A673 (cell line): Measurements from ENCODE around the gene THADA. TPM values are rescaled to one million over a fixed set of nuclear protein-coding genes. Genes with fewer than 3 reads are reported as not detected.

Experiments
- BruUV-seq: library from RNA; stranded (reverse); fragments of 400-500 nt; replicated peaks from 2 replicates; lab custom pipeline; 2021; lab: Mats Ljungman, UMichigan
- CTCF ChIA-PET: fragments of 300-600 bp; sonication (Branson Sonifier 250); formaldehyde crosslinking; loops from one replicate; lab custom pipeline; 2022; ENCODE audit warnings: antibody characterized with exemption; lab: Charles Lee
- POLR2A ChIA-PET: fragments of 300-600 bp; sonication (Branson Sonifier 250); formaldehyde crosslinking; loops from one replicate; lab custom pipeline; 2022; ENCODE audit warnings: antibody characterized with exemption; ENCODE audit not compliant: low non-redundant PET; lab: Charles Lee
- DNase-seq: peaks from one replicate; pipeline ENCODE4 v3.0.0-alpha.2; 2015; ENCODE audit warnings: low spot score
- H3K27ac ChIP-seq: fragments of 200-600 bp; sonication (generic); 2 replicates; pipeline ENCODE4 v1.5.1; 2016; ENCODE audit warnings: mixed run types, low read depth, mild to moderate bottlenecking, mixed read lengths, antibody characterized with exemption, low read length; ENCODE audit not compliant: poor library complexity, severe bottlenecking
- H3K27me3 ChIP-seq: fragments of 200-600 bp; sonication (generic); replicated peaks from 2 replicates; pipeline ENCODE4 v1.6.1; 2017; ENCODE audit warnings: mixed run types, low read depth, mild to moderate bottlenecking, mixed read lengths, antibody characterized with exemption, low read length; ENCODE audit not compliant: insufficient read depth, poor library complexity
- H3K36me3 ChIP-seq: fragments of 200-600 bp; sonication (generic); 2 replicates; pipeline ENCODE4 v1.6.1; 2016; ENCODE audit warnings: mixed run types, mild to moderate bottlenecking, mixed read lengths, antibody characterized with exemption, low read length; ENCODE audit not compliant: insufficient read depth, poor library complexity, severe bottlenecking
- H3K4me1 ChIP-seq: fragments of 200-600 bp; sonication (generic); 2 replicates; pipeline ENCODE4 v1.6.1; 2017; ENCODE audit warnings: mixed run types, mild to moderate bottlenecking, mixed read lengths, antibody characterized with exemption, low read length; ENCODE audit not compliant: insufficient read depth, poor library complexity, severe bottlenecking
- H3K4me3 ChIP-seq: fragments of 200-600 bp; sonication (generic); 2 replicates; pipeline ENCODE4 v1.5.1; 2016; ENCODE audit warnings: low read depth, mixed run types, mild to moderate bottlenecking, mixed read lengths, low read length; ENCODE audit not compliant: poor library complexity, severe bottlenecking
- H3K9me3 ChIP-seq: fragments of 200-600 bp; sonication (generic); 2 replicates; pipeline ENCODE4 v1.6.1; 2016; ENCODE audit warnings: mixed run types, low read depth, mild to moderate bottlenecking, mixed read lengths, antibody characterized with exemption, low read length; ENCODE audit not compliant: poor library complexity, severe bottlenecking
- CTCF ChIP-seq: fragments of 300-800, 200-600 bp; sonication (generic); conservative IDR thresholded peaks from 2 replicates; pipeline ENCODE4 v1.5.1; 2017; ENCODE audit warnings: low read depth, mild to moderate bottlenecking, antibody characterized with exemption, low read length, moderate library complexity, mixed read lengths
- EZH2 ChIP-seq: fragments of 200-600 bp; sonication (generic); IDR thresholded peaks from 2 replicates; pipeline ENCODE4 v1.6.1; 2017; ENCODE audit warnings: borderline replicate concordance, low read depth, mild to moderate bottlenecking, mixed read lengths, antibody characterized with exemption, low read length; ENCODE audit not compliant: poor library complexity, severe bottlenecking
- intact Hi-C: fragments of 100-400 bp; cut with micrococcal nuclease; formaldehyde crosslinking; loops from one replicate; pipeline ENCODE4 v1.10.0; 2022; ENCODE audit not compliant: unreplicated experiment
- total RNA-seq: library from RNA; stranded (reverse); gene quantifications from 2 replicates; pipeline ENCODE4 v1.2.3, GENCODE V29; 2021

The THADA gene
- total RNA-seq, 1 experiment from 2014 or later, result 39.7 TPM

GRCh38 chr2:43307973-43308372, 287.9 kb downstream of the THADA start:
- H3K9me3 ChIP-seq, result no peaks in the 10 kb centered on the region
- no peaks in the 10 kb centered on the region for H3K4me1 ChIP-seq
- ChIA-PET CTCF (no interaction called here), POLR2A (no interaction called here)
- intact Hi-C loops, result no loop called here
- no peaks in the 10 kb centered on the region for H3K27me3 ChIP-seq
- no peak overlapping the region for H3K27ac ChIP-seq
- DNase-seq, result no peak
- TF ChIP-seq CTCF (no peak), EZH2 (no peak)
- no peak overlapping the region for H3K4me3 ChIP-seq
- BruUV-seq, result no TSS peak
- H3K36me3 ChIP-seq, result no peaks in the 10 kb centered on the region

GRCh38 chr2:43307046-43307445, 288.8 kb downstream of the THADA start:
- no peak for DNase-seq
- H3K9me3 ChIP-seq, result no peaks in the 10 kb centered on the region
- TF ChIP-seq CTCF (no peak), EZH2 (no peak)
- CTCF ChIA-PET, result no interaction called here
- no peak overlapping the region for H3K27ac ChIP-seq
- H3K4me3 ChIP-seq, result no peak overlapping the region
- H3K27me3 ChIP-seq, result no peaks in the 10 kb centered on the region
- POLR2A ChIA-PET, result no interaction called here
- intact Hi-C loops, result no loop called here
- no TSS peak for BruUV-seq
- H3K36me3 ChIP-seq, result no peaks in the 10 kb centered on the region
- H3K4me1 ChIP-seq, result no peaks in the 10 kb centered on the region

GRCh38 chr2:43306197-43306596, 289.6 kb downstream of the THADA start:
- intact Hi-C loops, result no loop called here
- no peaks in the 10 kb centered on the region for H3K4me1 ChIP-seq
- no peaks in the 10 kb centered on the region for H3K36me3 ChIP-seq
- no peaks in the 10 kb centered on the region for H3K27me3 ChIP-seq
- TF ChIP-seq EZH2, result no peak
- no peak overlapping the region for H3K4me3 ChIP-seq
- POLR2A ChIA-PET, result no interaction called here
- BruUV-seq, result no TSS peak
- CTCF ChIA-PET, result no interaction called here
- H3K9me3 ChIP-seq, result no peaks in the 10 kb centered on the region
- H3K27ac ChIP-seq, result no peak overlapping the region
- DNase-seq, result no peak

- Histone ChIP-seq H3K27me3 (no peaks in the 10 kb centered on the region), H3K4me3 (no peak overlapping the region), H3K4me1 (no peaks in the 10 kb centered on the region), H3K27ac (no peak overlapping the region), H3K36me3 (no peaks in the 10 kb centered on the region), H3K9me3 (no peaks in the 10 kb centered on the region)
- ChIA-PET CTCF (no interaction called here), POLR2A (no interaction called here)
- BruUV-seq, result no TSS peak
- TF ChIP-seq CTCF, result no peak
- no peak for TF ChIP-seq EZH2
- intact Hi-C loops, result no loop called here
- DNase-seq, result no peak
Observed at GRCh38 chr2:43305517-43305916, 290.3 kb downstream of the THADA start.
